K562 (cell line): Measurements from ENCODE around the gene ATP6V1G2. TPM values are rescaled to one million over a fixed set of nuclear protein-coding genes. Genes with fewer than 3 reads are reported as not detected.

Experiments used
- ARID1B ChIP-seq: fragments of 450-650 bp; IDR thresholded peaks from 2 replicates; pipeline ENCODE4 v1.6.1; 2016; ENCODE audit warnings: antibody characterized with exemption, mild to moderate bottlenecking, inconsistent platforms
- ARID4B ChIP-seq: sonication (generic); formaldehyde crosslinking; IDR thresholded peaks from 2 replicates; pipeline ENCODE4 v1.8.0; 2022; ENCODE audit warnings: mild to moderate bottlenecking, missing genetic modification reagents
- ATF1 ChIP-seq, 2 experiments: fragments of 450-650 bp in 1 of 2; IDR thresholded peaks; 2 replicates each; pipeline ENCODE4 v1.6.1; 2016; ENCODE audit warnings: missing compliant biosample characterization in 1 of 2, missing genetic modification characterization in 1 of 2
- HDGF ChIP-seq: fragments of 450-650 bp; IDR thresholded peaks from 2 replicates; pipeline ENCODE4 v1.6.1; 2016
- KAT7 ChIP-seq: sonication (generic); formaldehyde crosslinking; IDR thresholded peaks from 2 replicates; pipeline ENCODE4 v1.8.0; 2022; ENCODE audit warnings: missing genetic modification reagents, mild to moderate bottlenecking, borderline replicate concordance
- RNF2 ChIP-seq: sonication (generic); IDR thresholded peaks from 2 replicates; pipeline ENCODE4 v1.6.1; 2016
- SOX6 ChIP-seq: fragments of 450-650 bp; IDR thresholded peaks from 2 replicates; pipeline ENCODE4 v1.6.1; 2014; ENCODE audit warnings: mild to moderate bottlenecking
- TOE1 ChIP-seq, 2 experiments: fragments of 450-650 bp in 1 of 2; sonication (generic) in 1 of 2; formaldehyde crosslinking in 1 of 2; IDR thresholded peaks; 2 replicates each; pipeline versions ENCODE4 v1.7.1 to v1.8.0; 2016 to 2022; ENCODE audit warnings: borderline replicate concordance in 2 of 2, mild to moderate bottlenecking in 2 of 2, antibody characterized with exemption in 1 of 2, inconsistent platforms in 1 of 2, low read depth in 1 of 2, missing genetic modification reagents in 1 of 2, moderate library complexity in 1 of 2
- ZNF12 ChIP-seq: sonication (generic); formaldehyde crosslinking; IDR thresholded peaks from 2 replicates; pipeline ENCODE4 v1.4.0; 2020; ENCODE audit warnings: mild to moderate bottlenecking, missing genetic modification reagents
- ZNF140 ChIP-seq: fragments of 250-450 bp; sonication (Bioruptor Pico); IDR thresholded peaks from 2 replicates; pipeline ENCODE4 v1.8.0; 2021; ENCODE audit warnings: moderate library complexity, mild to moderate bottlenecking, inconsistent platforms
- ZNF143 ChIP-seq: sonication (generic); formaldehyde crosslinking; IDR thresholded peaks from 2 replicates; pipeline ENCODE4 v1.9.0; 2022; ENCODE audit warnings: mild to moderate bottlenecking, missing genetic modification reagents
- ZNF592 ChIP-seq: fragments of 450-650 bp; IDR thresholded peaks from 2 replicates; pipeline ENCODE4 v1.6.1; 2017; ENCODE audit warnings: antibody characterized with exemption, mild to moderate bottlenecking
- polyA plus RNA-seq, 8 experiments: library from polyadenylated mRNA; depleted of rRNA in 4 of 8; stranded (reverse) in 5 of 8; unstranded in 3 of 8; fragments of >200 nt; fragmentation: Nextera tagmentation in 2 of 8; fragmentation: Illumina TruSeq in 1 of 8; extraction: Ambion mirVana in 2 of 8; extraction: Trizol in 1 of 8; gene quantifications; 2 replicates each; pipeline versions ENCODE4 v1.2.1 to v1.2.3, GENCODE V29; 2011 to 2014; ENCODE audit warnings: inconsistent platforms in 1 of 8, missing spikeins in 1 of 8
- total RNA-seq, 7 experiments: library from RNA; depleted of rRNA in 6 of 7; stranded (reverse); fragments of >200 nt in 6 of 7; fragmentation: Illumina TruSeq in 2 of 7; extraction: Trizol in 2 of 7; gene quantifications; 2 replicates each; pipeline versions ENCODE4 v1.2.1 to v1.2.3, GENCODE V29; 2011 to 2021; ENCODE audit warnings: low replicate concordance in 1 of 7
- TF ChIP-seq, protein P1 (sequence below), 2 experiments: fragments of 450-650 bp in 1 of 2; IDR thresholded peaks; 2 replicates each; pipeline ENCODE4 v1.6.1; 2011 to 2017; ENCODE audit warnings: low read depth in 2 of 2, antibody characterized with exemption in 1 of 2, borderline replicate concordance in 1 of 2, low read length in 1 of 2, mild to moderate bottlenecking in 1 of 2, mixed read lengths in 1 of 2; ENCODE audit not compliant: control insufficient read depth in 1 of 2

The ATP6V1G2 gene
- total and polyA plus RNA-seq, 9 of the 15 experiments (the other 6 are each of a cell fraction or from before 2014, with no cell fraction given) = 0.14 to 1.5 (median 0.33) TPM

GRCh38 chr6:31525932-31526591, 20.3 kb downstream of the ATP6V1G2 start (continued):
- TF ChIP-seq, protein P1, sequence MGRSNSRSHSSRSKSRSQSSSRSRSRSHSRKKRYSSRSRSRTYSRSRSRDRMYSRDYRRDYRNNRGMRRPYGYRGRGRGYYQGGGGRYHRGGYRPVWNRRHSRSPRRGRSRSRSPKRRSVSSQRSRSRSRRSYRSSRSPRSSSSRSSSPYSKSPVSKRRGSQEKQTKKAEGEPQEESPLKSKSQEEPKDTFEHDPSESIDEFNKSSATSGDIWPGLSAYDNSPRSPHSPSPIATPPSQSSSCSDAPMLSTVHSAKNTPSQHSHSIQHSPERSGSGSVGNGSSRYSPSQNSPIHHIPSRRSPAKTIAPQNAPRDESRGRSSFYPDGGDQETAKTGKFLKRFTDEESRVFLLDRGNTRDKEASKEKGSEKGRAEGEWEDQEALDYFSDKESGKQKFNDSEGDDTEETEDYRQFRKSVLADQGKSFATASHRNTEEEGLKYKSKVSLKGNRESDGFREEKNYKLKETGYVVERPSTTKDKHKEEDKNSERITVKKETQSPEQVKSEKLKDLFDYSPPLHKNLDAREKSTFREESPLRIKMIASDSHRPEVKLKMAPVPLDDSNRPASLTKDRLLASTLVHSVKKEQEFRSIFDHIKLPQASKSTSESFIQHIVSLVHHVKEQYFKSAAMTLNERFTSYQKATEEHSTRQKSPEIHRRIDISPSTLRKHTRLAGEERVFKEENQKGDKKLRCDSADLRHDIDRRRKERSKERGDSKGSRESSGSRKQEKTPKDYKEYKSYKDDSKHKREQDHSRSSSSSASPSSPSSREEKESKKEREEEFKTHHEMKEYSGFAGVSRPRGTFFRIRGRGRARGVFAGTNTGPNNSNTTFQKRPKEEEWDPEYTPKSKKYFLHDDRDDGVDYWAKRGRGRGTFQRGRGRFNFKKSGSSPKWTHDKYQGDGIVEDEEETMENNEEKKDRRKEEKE (IDR thresholded peaks at IDR 0.05; ENCODE audit: borderline replicate concordance in 1 of 2, control insufficient read depth in 1 of 2, low read depth in 2 of 2, low read length in 1 of 2) = no peak
- TF ChIP-seq ZNF12 (CRISPR knock-in tag) (peak; percentile 25; the same call in 1 of the 2 replicates), KAT7 (CRISPR knock-in tag) (peak; percentile 59; the same call in 1 of the 2 replicates), TOE1 (IDR thresholded peaks at IDR 0.05; ENCODE audit: borderline replicate concordance) (no peak), TOE1 (CRISPR knock-in tag; IDR thresholded peaks at IDR 0.05; ENCODE audit: borderline replicate concordance, low read depth) (0 out of 2 replicates have a peak, but pooled peaks have one; percentile 44), RNF2 (0 out of 2 replicates have a peak, but pooled peaks have one; percentile 20), HDGF (peak; percentile 77; the same call in 1 of the 2 replicates), ZNF592 (0 out of 2 replicates have a peak, but pooled peaks have one; percentile 33), ZNF140 (CRISPR knock-in tag) (no peak), ATF1 (CRISPR knock-in tag; IDR thresholded peaks at IDR 0.05) (no peak), ATF1 (tag; IDR thresholded peaks at IDR 0.05) (0 out of 2 replicates have a peak, but pooled peaks have one; percentile 10), ZNF143 (CRISPR knock-in tag) (peak; percentile 59), ARID4B (peak; percentile 63; the same call in 1 of the 2 replicates), SOX6 (peak; percentile 38; the same call in 1 of the 2 replicates), ARID1B (peak; percentile 40; the same call in 1 of the 2 replicates)
